ENCODE measurements around the gene SCRN1. TPM values are rescaled to one million over a fixed set of nuclear protein-coding genes. Genes with fewer than 3 reads are reported as not detected.

SCRN1 gene
- total RNA-seq, 1 experiment from 2014 or later, result 96.2 TPM

- Mint-ChIP-seq H3K27ac (no peak overlapping the region), H3K36me3 (peaks cover 30% of the 10 kb centered on the region), H3K4me1 (no peaks in the 10 kb centered on the region), H3K4me3 (no peak overlapping the region), H3K27me3 (ENCODE audit: low read depth) (no peaks in the 10 kb centered on the region), H3K9me3 (no peaks in the 10 kb centered on the region)
- CTCF ChIA-PET, result no interaction called here
- POLR2A ChIA-PET, result no interaction called here
- TF ChIP-seq SMAD4 (CRISPR knock-in tag; IDR thresholded peaks at IDR 0.05) (no peak), ZNF219 (CRISPR knock-in tag; IDR thresholded peaks at IDR 0.05; ENCODE audit: borderline replicate concordance) (no peak), SOX15 (CRISPR knock-in tag; IDR thresholded peaks at IDR 0.05) (no peak), RELA (CRISPR knock-in tag; IDR thresholded peaks at IDR 0.05; ENCODE audit: borderline replicate concordance) (no peak), CBFB (CRISPR knock-in tag; IDR thresholded peaks at IDR 0.05; ENCODE audit: low read depth) (no peak), ZNF512 (CRISPR knock-in tag; IDR thresholded peaks at IDR 0.05; ENCODE audit: borderline replicate concordance) (no peak), ZBTB43 (CRISPR knock-in tag; IDR thresholded peaks at IDR 0.05) (no peak), CDX4 (CRISPR knock-in tag; IDR thresholded peaks at IDR 0.05; ENCODE audit: borderline replicate concordance) (no peak), ZNF317 (CRISPR knock-in tag; IDR thresholded peaks at IDR 0.05; ENCODE audit: borderline replicate concordance, low read depth) (no peak), FOXP1 (CRISPR knock-in tag; IDR thresholded peaks at IDR 0.05; ENCODE audit: borderline replicate concordance) (no peak), ESRRA (CRISPR knock-in tag; IDR thresholded peaks at IDR 0.05; ENCODE audit: borderline replicate concordance) (no peak)
- TF ChIP-seq, protein P1, sequence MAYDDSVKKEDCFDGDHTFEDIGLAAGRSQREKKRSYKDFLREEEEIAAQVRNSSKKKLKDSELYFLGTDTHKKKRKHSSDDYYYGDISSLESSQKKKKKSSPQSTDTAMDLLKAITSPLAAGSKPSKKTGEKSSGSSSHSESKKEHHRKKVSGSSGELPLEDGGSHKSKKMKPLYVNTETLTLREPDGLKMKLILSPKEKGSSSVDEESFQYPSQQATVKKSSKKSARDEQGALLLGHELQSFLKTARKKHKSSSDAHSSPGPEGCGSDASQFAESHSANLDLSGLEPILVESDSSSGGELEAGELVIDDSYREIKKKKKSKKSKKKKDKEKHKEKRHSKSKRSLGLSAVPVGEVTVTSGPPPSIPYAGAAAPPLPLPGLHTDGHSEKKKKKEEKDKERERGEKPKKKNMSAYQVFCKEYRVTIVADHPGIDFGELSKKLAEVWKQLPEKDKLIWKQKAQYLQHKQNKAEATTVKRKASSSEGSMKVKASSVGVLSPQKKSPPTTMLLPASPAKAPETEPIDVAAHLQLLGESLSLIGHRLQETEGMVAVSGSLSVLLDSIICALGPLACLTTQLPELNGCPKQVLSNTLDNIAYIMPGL (CRISPR knock-in tag; IDR thresholded peaks at IDR 0.05), result no peak
- TF ChIP-seq, protein P2, sequence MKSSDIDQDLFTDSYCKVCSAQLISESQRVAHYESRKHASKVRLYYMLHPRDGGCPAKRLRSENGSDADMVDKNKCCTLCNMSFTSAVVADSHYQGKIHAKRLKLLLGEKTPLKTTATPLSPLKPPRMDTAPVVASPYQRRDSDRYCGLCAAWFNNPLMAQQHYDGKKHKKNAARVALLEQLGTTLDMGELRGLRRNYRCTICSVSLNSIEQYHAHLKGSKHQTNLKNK (CRISPR knock-in tag; IDR thresholded peaks at IDR 0.05), result no peak
- TF ChIP-seq, protein P3, sequence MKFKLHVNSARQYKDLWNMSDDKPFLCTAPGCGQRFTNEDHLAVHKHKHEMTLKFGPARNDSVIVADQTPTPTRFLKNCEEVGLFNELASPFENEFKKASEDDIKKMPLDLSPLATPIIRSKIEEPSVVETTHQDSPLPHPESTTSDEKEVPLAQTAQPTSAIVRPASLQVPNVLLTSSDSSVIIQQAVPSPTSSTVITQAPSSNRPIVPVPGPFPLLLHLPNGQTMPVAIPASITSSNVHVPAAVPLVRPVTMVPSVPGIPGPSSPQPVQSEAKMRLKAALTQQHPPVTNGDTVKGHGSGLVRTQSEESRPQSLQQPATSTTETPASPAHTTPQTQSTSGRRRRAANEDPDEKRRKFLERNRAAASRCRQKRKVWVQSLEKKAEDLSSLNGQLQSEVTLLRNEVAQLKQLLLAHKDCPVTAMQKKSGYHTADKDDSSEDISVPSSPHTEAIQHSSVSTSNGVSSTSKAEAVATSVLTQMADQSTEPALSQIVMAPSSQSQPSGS (CRISPR knock-in tag; IDR thresholded peaks at IDR 0.05; ENCODE audit: borderline replicate concordance, low read depth), result no peak
- TF ChIP-seq, protein P4, sequence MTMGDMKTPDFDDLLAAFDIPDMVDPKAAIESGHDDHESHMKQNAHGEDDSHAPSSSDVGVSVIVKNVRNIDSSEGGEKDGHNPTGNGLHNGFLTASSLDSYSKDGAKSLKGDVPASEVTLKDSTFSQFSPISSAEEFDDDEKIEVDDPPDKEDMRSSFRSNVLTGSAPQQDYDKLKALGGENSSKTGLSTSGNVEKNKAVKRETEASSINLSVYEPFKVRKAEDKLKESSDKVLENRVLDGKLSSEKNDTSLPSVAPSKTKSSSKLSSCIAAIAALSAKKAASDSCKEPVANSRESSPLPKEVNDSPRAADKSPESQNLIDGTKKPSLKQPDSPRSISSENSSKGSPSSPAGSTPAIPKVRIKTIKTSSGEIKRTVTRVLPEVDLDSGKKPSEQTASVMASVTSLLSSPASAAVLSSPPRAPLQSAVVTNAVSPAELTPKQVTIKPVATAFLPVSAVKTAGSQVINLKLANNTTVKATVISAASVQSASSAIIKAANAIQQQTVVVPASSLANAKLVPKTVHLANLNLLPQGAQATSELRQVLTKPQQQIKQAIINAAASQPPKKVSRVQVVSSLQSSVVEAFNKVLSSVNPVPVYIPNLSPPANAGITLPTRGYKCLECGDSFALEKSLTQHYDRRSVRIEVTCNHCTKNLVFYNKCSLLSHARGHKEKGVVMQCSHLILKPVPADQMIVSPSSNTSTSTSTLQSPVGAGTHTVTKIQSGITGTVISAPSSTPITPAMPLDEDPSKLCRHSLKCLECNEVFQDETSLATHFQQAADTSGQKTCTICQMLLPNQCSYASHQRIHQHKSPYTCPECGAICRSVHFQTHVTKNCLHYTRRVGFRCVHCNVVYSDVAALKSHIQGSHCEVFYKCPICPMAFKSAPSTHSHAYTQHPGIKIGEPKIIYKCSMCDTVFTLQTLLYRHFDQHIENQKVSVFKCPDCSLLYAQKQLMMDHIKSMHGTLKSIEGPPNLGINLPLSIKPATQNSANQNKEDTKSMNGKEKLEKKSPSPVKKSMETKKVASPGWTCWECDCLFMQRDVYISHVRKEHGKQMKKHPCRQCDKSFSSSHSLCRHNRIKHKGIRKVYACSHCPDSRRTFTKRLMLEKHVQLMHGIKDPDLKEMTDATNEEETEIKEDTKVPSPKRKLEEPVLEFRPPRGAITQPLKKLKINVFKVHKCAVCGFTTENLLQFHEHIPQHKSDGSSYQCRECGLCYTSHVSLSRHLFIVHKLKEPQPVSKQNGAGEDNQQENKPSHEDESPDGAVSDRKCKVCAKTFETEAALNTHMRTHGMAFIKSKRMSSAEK (CRISPR knock-in tag; IDR thresholded peaks at IDR 0.05; ENCODE audit: borderline replicate concordance), result no peak
- no peak for ATAC-seq
- DNase-seq (ENCODE audit: low spot score), result no peak
These were observed 65.6 kb downstream of the SCRN1 start for GRCh38 chr7:29924006-29924405.
